Measurements from ENCODE around the gene CPPED1.

Gene CPPED1

GRCh38 chr16:12732600-12732999, 71.1 kb downstream of the CPPED1 start:
- DNase-seq (ENCODE audit: low spot score) = no peak

GRCh38 chr16:12729448-12729847, 74.2 kb downstream of the CPPED1 start:
- DNase-seq (ENCODE audit: low spot score) = no peak

DNA sequence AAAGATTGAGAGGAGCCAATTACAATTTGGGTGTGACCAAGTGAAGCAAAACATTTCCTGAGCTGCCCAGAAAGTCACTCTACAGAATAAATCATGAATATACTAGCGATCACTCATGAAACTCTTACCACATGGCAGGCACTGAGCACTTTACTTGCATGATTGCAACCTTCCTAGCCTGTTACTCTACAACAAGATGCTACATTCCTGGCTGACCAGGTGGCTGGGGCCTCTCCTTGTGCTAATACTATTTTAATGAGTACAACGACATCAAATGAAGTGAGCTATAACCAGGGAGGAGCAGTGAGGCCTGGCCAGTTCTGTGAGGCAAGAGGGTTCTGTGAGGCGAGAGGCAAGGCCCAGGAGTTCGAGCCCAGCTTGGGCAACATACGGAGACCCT, 75.2 kb downstream of the CPPED1 start:
- DNase-seq (ENCODE audit: low spot score) = no peak

DNA sequence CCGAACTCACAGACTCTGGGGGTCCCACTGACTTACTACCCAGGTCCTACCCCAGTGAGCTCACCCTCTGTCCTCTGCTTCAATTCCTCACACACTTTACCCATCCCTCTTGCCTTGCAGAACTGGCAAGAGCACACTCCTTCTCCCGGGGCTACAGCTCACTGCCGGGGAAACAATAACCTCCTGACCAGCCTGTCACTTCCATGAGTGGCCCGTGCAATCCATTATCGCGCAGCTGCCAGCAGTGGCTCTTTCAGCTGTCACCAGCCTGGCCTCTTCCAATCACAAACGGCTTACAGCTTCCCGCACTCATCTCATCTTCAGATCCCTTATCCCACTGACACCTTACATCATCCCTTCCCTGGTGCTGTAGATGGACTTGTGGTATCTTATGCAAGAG, 79.5 kb downstream of the CPPED1 start:
- DNase-seq (ENCODE audit: low spot score) = no peak

- DNase-seq (ENCODE audit: low spot score) = no peak
These were observed 80.0 kb downstream of the CPPED1 start for GRCh38 chr16:12723681-12724080.

DNA sequence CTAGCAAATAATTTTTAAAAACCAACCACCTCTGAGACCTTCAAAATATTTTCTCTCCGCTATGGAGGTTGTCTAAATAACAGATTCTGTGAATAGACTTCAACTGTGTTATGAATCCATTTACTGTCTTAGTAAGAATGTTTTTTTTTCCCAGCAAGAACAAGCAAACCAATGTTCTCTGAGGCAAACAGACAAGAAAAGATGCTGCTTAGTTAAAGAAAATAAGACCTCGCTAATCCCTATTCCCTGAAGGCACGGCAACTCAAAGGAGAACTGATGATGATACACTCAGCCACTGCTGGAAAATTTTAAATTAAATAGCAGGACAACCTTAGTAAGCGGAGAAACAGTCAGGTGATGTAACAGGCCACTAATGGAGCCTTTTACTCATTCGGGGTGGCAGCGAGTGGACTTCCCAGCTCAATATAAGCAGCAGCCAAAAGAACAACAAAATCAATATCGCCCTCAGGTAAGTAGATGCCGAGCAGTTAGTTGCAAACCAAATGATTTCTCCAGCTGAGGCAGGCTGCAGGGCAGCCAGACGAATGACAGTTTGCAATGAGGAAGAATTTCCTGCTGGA, 81.8 kb downstream of the CPPED1 start:
- no peak for DNase-seq (ENCODE audit: low spot score)

DNA sequence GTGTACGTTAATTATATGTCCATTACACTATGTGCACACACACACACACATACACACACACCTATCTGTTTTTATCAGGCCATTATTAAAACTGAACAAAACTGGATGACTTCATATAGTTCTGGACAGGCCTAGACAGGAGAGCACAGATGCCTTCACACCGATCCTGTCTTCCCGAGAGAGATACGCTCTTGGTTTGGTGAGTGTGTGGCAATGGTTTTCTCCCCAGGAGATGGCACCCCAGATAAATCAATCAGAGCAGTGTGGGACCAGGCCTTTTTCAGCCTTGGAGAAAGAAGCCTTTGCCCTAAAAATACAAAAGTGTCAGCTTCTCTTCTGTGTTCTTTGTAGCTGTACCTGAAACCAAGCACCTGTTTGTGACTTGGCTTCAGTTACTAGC, 83.7 kb downstream of the CPPED1 start:
- no peak for DNase-seq (ENCODE audit: low spot score)

- DNase-seq (ENCODE audit: low spot score) = no peak
These were observed 87.0 kb downstream of the CPPED1 start for GRCh38 chr16:12716658-12717057.

DNA sequence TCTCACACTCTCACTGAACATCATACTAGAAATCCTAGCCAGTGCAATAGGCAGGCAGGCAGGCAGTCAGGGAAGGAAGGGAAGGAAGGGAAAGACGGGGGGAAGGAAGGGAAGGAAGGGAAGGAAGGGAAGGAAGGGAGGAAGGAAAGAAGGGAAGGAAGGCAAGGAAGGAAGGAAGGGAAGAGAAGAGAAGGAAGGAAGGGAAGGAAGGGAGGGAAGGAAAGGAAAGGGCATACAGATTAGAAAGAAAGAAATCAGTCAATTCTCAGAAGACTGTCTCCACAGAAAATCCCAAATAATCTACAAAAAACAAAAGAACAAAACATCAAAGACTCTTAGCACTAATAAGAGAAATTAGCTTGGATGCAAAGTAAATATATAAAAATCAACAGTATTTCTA, 93.9 kb downstream of the CPPED1 start:
- no peak for DNase-seq (ENCODE audit: low spot score)

- DNase-seq (ENCODE audit: low spot score) = no peak
These were observed 95.4 kb downstream of the CPPED1 start for GRCh38 chr16:12708266-12708665.

DNA sequence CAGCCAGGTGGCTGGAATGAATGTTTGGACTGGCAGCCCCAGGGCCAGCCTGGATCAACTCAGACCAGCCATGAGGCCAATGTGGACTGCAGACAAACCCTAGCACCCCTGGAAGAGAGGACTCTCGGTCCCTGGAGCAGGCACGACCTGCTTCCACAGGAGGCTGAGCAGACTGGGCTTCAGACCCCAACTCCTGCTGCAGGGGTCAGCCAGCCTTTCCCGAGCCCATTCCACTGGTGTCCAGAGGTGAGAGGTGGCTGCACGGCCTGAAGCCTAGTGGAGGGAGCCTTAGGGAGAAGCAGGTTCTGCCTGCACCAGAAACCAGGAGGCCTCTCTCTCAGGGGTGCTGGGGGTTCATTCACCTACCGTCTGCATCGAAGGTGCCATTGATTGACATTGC, 97.1 kb downstream of the CPPED1 start:
- no peak for DNase-seq (ENCODE audit: low spot score)

DNA sequence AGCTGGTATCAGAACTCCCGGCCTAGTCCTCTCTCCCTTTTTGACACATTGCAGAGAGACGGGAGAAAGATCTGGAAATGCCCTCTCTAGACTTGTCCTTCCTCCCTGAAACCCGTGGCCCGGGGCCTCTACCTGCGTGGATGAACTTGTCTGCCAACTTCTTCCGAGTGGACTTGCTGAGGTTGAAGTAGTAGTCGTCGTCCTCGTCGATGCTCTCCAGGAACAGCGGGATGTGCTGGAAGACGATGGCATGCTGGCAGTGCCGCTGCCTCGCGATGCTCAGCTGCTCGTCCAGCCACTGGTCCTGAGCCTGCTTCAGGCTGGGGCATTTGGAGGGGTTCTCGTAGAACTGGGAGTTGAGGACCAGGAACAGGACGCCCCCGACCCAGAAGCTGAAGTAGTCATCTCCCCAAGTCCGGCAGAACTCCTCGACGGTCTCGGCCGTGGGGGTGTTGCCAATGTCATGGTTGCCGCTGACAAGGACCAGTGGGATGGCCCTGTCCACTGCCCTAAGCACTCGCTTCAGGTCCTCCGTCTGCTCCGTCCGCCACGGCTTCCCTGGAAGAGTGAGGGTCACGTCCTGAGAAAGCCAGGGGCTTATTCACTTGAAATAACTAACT, 99.1 kb downstream of the CPPED1 start:
- no peak for DNase-seq (ENCODE audit: low spot score)

DNA sequence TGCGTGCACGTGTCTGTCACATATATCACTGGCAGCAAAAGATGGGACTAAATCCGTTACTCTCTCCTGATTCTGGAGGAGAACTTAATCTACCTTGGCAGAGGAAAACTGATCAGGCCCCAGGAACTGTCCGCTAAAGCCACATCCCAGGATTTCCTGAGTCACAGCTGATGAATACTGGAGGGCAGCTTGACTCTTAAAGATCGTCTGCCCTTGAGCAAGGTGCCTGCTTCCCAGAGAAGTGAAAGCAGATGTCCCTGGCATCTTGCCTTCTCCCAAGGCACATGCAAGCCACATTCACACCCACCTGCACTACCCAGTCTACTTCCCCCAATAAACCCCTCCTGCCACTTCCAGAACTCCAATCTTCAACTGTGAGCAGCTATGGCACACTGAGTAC, 99.8 kb downstream of the CPPED1 start:
- no peak for DNase-seq (ENCODE audit: low spot score)

- DNase-seq (ENCODE audit: low spot score) = no peak
These were observed 103.5 kb downstream of the CPPED1 start for GRCh38 chr16:12700161-12700560.

GRCh38 chr16:12699161-12699560, 104.5 kb downstream of the CPPED1 start:
- DNase-seq (ENCODE audit: low spot score) = no peak

DNA sequence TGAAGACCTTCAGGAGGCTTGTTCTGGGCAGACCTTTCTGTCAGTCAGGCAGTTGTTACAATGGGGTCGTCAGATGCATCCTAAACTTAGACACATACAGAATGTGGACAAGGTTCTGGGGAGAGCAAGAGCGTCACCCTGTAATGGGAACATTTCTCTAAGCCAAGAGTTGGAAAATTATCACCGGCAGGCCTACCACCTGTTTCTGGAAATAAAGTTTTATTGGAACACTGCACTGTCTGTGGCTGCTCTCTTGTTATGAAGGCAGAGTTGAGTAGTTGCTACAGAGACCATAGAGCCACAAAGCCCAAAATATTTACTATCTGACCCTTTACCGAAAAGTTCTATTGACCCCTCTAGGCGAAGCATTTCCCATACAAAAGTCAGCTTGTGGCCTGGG, 106.2 kb downstream of the CPPED1 start:
- no peak for DNase-seq (ENCODE audit: low spot score)

GRCh38 chr16:12695454-12695853, 108.2 kb downstream of the CPPED1 start:
- no peak for DNase-seq (ENCODE audit: low spot score)

DNA sequence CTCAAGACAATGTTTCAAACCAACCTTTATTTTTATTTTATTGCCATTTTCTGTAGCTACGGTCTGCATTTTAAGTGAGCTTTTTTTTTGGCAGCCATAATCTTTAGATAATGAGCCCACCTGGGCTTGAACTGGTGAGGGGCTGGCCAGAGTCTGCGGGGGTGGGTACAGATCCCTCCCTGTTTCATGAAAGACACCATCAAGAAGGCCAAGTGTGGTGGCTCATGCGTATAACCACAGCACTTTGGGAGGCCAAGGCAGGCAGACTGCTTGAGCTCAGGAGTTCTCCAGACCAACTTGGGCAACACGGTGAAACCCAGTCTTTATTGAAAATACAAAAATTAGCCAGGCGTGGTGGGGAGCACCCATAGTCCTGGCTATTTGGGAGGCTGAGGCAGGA, 113.7 kb downstream of the CPPED1 start:
- no peak for DNase-seq (ENCODE audit: low spot score)

DNA sequence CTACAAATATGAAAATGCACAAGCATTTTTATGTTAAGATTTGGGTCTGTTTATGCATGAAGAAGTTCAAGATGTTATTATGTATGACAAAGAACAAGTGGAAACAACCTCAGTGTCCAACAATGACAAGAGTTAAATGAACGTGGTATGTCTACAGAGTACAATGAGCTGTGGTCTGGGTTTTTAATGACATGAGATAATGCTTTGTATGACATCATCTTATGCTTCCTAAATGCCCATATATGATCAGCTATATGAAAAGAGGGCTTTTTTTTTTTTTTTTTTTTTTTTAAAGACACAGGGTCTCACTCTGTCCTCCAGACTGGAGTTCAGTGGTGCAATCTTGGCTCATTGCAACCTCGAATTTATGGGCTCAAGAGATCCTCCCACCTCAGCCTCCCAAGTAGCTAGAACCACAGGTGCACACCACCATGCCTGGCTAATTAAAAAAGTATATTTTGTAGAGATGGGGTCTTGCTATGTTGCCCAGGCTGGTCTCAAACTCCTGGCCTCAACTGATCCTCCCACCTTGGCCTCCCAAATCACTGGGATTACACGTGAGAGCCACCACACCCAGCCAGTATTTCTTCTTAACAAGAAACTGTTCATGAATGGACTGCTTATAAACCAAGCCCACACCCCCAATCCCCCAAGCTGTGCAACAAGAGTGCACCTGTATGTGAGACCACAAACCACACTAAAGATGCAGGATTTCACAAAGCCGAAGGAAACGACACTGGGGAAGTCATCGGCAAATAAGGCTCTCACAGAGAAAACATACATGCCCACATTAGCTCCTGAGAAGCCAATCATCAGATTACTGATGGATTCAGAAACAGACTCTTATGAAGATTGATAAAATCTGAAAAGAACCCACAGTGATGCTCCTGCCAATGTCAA, 114.5 kb downstream of the CPPED1 start:
- DNase-seq (ENCODE audit: low spot score) = no peak

- DNase-seq (ENCODE audit: low spot score) = no peak
These were observed 117.9 kb downstream of the CPPED1 start for GRCh38 chr16:12685806-12686205.

DNA sequence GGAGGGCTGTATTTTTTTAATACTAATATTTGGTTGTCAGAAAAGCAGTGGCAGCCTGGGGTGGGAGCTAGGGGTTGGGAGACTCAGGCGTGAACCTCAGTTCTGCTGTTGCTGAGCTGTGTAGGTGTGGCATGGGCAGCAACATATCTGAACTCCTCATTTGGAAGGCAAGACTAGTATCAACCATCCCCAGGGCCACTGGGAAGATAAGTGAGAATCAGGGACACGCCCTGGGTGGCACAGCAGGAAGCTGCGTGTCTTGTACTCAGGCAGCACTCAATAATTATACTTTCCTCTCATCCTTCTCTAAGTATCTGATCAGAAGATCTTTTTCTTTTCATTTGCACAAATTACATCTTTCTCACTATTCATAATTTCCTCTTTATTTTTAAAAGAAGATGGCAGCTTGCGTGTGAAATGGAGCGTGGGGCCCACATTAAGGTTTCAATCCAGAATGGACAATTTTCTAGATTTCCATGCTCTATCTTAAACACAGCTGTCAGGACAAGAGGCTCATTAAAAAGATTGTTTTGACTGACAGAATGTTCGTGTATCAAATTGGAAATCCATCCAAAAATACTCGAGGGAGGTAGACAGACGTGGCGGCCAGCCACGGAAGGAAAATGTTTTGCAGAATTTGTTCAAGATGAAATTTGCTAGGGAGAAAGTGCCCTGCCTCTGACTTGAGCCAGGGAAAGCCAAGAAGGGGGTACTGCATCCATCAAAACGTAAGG, 121.1 kb downstream of the CPPED1 start:
- DNase-seq (ENCODE audit: low spot score) = no peak

GRCh38 chr16:12681653-12682052, 122.0 kb downstream of the CPPED1 start:
- no peak for DNase-seq (ENCODE audit: low spot score)

GRCh38 chr16:12680531-12680930, 123.2 kb downstream of the CPPED1 start:
- no peak for DNase-seq (ENCODE audit: low spot score)
